PC-9 (cell line): ENCODE measurements around the gene CHST11.

Experiments
- EZH2 ChIP-seq: fragments of 200-600 bp; sonication (generic); IDR thresholded peaks from 2 replicates; pipeline ENCODE4 v1.8.0; 2017; ENCODE audit warnings: antibody characterized with exemption, low read depth
- TF ChIP-seq, protein P1 (sequence below): fragments of 200-600 bp; sonication (generic); conservative IDR thresholded peaks from 2 replicates; pipeline ENCODE4 v1.6.1; 2017; ENCODE audit warnings: mixed run types, antibody characterized with exemption, mild to moderate bottlenecking, moderate library complexity

DNA sequence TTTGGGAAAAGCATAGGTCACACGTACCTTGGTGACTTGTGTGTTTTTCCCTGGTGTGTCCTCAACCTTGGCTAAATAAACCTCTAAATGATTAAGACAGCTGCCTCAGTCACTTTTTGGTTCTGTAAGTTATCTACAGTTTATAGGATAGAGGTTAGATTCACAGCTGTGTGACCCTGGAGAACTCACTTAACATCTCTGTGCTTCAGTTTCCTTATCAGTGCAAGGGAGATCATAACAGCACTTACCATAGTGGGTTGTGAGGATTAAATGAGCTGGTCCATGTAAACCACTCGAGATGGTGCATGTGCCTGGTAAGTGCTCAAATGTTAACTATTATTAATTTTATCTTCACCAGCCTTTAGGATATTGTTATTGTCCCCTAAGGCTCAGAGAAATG, 35.4 kb upstream of the CHST11 start:
- TF ChIP-seq, protein P1, sequence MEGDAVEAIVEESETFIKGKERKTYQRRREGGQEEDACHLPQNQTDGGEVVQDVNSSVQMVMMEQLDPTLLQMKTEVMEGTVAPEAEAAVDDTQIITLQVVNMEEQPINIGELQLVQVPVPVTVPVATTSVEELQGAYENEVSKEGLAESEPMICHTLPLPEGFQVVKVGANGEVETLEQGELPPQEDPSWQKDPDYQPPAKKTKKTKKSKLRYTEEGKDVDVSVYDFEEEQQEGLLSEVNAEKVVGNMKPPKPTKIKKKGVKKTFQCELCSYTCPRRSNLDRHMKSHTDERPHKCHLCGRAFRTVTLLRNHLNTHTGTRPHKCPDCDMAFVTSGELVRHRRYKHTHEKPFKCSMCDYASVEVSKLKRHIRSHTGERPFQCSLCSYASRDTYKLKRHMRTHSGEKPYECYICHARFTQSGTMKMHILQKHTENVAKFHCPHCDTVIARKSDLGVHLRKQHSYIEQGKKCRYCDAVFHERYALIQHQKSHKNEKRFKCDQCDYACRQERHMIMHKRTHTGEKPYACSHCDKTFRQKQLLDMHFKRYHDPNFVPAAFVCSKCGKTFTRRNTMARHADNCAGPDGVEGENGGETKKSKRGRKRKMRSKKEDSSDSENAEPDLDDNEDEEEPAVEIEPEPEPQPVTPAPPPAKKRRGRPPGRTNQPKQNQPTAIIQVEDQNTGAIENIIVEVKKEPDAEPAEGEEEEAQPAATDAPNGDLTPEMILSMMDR = no peak
- TF ChIP-seq EZH2 = no peak
